Skin of body (tissue), 2 donors: Measurements from ENCODE around the gene KRTAP12-3. TPM values are rescaled to one million over a fixed set of nuclear protein-coding genes. Genes with fewer than 3 reads are reported as not detected.
"Not testable (repeated sequence)": the region's sequence is repeated elsewhere in the genome, so short reads cannot be mapped to it uniquely, and the experiment has no call there.

Experiments
- DNase-seq: peaks from one replicate; lab custom pipeline; 2025; lab: John Stamatoyannopoulos, UW
- total RNA-seq: library from RNA; depleted of rRNA; stranded (reverse); fragments of >200 nt; gene quantifications from one replicate; pipeline ENCODE4 v1.2.3, GENCODE V29; 2014

Gene KRTAP12-3
- total RNA-seq, 1 donor from 2014 or later: not detected

DNA sequence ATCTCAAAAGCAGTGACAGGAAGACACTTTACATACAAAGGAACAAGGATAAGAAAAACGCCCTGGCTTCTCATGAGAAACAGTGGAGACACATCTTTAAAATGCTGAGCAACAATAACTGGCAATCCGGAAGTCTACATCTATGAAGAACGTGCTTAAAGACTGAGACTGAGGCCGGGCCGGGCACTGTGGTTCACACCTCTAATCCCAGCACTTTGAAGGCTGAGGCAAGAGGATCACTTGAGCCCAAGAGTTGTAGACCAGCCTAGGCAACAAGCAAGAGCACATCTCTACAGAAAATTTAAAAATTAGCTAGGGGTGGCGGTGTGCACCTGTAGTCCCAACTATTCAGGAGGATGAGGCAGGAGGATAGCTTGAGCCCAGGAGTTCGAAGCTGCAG, 26.3 kb downstream of the KRTAP12-3 start:
- no peak for DNase-seq

DNA sequence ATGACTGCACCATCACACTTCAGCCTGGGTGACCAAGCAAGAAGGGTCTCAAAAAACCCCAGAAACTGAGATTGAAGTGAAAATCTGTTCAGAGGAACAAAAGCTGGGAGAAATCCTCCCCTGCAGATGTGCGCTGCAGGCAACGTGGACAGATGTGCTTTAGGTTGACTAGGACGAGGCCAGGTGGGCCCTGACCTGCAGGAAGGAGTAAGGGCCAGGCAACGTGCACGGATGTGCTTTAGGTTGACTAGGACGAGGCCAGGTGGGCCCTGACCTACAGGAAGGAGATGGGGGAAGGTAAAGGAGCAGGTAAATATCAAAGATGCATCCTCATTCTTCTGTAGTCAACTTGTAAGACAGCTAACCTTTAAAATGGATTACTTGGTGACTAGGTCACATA, 26.8 kb downstream of the KRTAP12-3 start:
- DNase-seq: no peak

DNA sequence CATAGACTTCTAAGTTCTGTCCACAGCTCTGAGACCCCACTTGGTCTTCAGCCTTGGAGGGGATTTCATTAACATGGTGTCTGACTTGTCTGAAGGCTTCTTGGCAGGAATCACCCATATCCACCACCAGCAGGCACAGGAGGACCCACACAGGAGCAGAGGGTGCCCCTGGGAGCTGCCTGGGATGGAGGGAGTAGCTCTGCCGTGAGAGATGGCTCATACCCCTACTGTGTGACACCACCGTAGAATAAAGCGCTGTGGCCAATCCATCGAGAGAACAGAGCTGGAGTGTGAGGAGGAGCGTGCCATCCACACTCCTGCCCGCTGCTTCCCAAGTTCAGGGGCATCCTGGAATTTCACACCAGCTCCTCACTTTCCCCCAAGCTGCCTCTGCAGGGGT, 27.3 kb downstream of the KRTAP12-3 start:
- not testable (repeated sequence) for DNase-seq

DNA sequence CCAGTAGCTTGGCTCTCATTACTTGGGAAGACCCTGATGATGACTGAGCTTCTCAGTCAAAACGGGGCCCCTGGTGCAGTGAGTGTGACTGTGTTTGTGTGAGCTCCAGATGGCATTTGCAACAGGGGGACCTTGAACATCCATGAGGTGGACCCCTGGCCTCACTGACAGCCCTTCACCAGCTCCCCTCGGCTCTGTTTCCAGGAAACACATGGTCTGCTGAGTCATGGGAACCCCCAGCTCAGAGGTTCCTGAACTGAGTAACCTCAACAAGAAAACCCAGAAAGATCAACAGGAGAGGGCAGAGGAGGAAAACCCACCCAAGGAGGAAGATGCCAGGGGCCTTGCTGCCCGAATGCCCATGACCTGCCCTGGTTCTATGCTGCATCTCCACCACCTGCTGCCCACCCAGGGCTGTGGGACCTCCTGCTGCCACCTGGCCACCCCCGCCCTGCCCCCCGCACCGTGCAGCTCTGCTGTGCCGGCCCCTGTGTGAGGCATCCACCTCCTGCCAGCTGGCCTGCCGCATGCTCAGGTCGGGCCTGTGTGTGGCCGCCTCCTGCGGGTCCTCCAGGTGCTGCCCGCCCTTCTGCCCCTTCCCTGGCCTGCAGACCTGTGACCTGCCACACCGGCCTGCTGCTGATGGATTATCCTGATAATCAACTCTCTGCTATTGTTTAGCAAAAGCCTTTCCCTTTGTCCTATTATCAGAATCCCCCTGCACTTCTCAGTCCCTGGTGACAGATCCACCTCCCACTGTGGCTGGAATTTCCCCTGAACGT, 28.5 kb downstream of the KRTAP12-3 start:
- DNase-seq: no peak

DNA sequence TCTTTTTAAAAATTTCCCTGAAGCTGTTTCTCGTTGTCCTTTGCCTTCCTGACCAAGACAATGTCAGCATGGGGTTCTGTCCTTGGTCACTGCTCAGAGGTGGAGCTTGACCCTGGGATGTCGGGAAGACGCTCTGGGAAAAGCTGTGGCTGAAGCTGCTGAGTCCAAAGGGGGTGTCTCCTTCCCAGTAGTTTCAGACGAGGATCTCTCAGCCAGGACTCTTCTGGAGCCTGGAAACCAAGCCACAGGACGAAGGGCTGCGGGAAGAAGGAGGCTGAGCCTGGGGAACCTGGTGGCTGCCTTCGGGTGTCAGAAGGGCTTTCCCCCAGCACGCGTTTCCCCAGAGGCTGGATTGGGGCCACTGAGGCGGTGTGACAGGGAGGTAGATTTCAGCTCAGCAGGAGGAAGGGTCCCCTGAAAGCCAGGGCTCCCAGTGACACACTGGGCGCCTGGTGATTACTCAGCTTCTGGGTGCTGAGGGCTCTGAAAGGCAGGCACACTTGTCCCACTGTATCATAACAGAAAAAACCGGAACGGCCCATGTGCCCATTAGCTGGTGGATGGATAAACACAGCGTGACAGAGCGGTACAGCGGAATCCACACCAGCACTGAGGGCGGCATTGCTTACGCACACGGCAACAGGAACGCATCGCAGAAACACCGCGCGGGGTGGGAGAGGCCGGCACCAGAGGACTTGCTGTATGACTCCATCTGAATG, 29.3 kb downstream of the KRTAP12-3 start:
- DNase-seq: no peak

DNA sequence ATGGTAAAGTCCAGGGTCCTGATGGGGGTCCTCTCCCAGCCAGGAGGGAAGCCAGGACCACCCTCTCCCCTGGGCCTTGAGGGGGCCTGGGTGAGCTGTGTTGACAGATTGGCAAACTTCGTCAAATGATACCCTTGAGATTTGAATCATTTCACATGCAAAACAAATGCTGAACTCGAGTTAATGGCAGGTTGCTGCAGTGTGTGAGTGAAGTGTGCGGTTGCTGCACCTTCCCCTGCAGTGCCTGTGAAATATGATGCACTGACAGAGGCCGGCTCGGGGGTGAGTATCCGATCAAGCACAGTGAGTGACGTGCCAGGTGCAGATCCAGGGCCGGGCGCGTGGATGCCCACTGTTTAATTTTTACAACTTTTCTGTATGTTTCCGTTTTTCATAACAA, 29.9 kb downstream of the KRTAP12-3 start:
- no peak for DNase-seq

DNA sequence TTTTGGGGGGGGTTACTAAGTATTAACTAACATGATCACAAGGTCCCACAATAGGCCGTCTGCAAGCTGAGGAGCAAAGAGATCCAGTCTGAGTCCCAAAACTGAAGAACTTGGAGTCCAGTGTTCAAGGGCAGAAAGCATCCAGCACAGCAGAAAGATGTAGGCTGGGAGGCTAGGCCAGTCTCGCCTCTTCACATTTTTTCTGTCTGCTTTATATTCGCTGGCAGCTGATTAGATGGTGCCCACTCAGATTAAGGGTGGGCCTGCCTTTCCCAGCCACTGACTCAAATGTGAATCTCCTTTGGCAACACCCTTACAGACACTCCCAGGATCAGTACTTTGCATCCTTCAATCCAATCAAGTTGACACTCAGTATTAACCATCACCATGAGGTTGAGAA, 32.0 kb downstream of the KRTAP12-3 start:
- DNase-seq: not testable (repeated sequence)

DNA sequence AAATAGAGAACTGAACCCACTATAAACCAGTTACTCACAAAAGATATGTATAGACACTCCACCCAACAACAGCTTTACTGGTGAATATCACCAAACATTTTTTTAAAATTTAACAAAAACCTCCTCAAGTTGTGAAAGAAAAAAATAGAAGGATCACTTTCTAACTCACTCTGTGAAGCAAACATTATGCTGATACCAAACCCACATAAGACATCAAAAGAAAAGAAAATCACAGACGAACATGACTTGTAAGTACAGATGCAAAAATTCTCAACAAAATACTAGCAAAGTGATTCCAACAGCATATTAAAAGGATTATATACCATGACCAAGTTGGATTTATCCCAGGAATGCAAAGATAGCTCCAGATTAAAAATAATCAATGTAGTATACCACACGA, 34.0 kb downstream of the KRTAP12-3 start:
- DNase-seq: no peak

DNA sequence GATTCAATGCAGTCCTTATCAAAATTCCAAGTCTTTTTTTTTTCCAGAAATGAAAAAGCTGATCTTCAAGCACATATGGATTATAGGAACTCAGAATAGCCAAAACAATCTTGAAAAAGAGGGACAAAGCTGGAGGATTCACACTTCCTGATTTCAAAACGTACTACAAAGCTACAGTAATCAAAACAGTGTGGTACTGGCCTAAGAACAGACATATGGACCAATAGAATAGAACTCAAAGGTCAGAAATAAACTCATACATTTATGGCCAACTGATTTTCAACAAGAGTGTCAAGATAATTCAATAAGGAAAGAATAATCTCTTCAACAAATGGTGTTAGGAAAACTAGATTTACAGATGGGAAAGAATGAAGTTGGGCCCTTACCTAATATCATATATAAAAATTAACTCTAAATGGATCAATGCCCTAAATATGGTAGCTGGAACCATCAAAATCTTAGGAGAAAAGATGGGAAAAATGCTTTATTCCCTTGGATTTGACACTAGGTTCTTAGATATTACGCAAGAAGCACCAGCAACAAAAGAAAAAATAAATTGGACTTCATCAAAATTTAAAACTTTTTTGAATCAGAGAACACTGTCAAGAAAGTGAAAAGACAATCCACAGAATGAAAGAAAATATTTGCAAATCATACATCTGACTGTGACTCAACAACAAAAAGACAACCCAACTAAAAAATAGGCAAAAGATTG, 35.2 kb downstream of the KRTAP12-3 start:
- no peak for DNase-seq

DNA sequence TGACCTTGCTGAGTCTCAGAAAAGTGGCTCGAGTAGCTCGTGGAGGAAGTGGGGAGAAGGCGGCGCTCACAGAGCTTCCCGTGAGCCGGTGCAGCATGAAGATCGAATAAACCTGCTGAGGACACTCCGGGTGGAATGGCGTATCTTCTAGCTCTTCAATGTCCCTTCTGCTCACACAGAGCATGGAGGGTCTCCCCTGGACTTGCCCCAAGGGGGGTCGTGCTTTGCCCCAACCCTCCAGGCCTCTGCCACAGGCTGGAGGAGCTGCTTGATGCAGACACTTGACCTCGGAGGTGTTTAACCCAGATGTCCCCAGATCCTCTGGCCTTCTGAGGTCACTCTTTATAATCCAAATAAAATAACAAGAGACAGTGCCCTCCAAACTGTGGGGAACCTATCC, 37.0 kb downstream of the KRTAP12-3 start:
- DNase-seq: no peak

DNA sequence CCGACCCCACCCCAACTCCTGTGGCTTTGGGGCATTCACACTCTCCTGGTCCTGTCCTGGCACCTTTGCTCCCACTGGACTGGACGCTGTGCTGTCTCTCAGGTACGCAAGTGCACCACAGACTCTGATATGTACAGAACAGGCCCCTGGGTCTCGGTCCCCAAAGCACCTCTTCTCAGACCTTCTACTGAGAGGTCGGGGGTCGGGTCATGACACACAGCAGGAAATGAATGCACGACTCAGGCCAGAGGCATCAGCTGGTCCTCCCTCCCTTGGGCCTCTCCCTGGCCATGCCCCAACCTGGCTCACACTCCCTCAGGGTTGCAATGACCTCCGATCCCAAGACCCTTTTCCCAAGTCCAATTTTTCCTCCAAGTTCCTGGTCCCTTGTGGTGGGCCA, 37.5 kb downstream of the KRTAP12-3 start:
- no peak for DNase-seq

DNA sequence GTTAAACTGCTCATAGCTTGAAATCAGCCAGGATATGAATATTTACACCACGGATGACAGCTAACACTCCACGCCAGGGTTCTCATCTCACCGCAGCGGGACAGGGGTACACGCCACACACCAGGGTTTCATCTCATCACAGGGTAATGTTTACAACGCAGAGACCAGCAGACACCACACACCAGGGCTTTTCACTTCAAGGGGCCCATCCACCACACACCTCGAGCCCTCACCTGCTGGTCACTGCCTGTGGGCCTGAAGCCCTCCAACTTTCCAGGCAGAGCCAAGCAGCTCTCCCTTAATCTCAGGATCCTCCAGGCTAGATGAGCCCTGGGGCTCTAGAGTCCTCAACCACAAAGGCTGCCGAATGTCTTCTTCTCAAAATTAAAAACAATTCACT, 37.9 kb downstream of the KRTAP12-3 start:
- DNase-seq: no peak

DNA sequence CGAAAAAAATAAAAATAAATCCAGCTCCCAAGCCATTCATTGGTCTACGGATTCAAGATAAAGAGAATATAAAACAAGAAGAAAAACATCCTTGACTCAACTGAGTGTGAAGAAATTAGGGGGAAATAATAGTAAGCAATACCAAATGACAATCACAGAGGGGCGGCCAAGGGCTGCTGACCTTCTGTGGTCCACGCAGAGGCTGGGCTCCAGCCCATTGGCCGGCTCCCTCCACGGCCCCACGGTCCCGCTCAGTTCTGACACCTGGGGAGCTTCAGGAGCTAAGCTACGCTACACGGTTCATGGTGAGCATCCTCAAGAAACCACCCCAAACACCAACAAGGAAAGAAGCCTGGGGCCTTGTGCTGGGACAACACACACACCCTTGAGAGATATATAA, 38.8 kb downstream of the KRTAP12-3 start:
- no peak for DNase-seq

DNA sequence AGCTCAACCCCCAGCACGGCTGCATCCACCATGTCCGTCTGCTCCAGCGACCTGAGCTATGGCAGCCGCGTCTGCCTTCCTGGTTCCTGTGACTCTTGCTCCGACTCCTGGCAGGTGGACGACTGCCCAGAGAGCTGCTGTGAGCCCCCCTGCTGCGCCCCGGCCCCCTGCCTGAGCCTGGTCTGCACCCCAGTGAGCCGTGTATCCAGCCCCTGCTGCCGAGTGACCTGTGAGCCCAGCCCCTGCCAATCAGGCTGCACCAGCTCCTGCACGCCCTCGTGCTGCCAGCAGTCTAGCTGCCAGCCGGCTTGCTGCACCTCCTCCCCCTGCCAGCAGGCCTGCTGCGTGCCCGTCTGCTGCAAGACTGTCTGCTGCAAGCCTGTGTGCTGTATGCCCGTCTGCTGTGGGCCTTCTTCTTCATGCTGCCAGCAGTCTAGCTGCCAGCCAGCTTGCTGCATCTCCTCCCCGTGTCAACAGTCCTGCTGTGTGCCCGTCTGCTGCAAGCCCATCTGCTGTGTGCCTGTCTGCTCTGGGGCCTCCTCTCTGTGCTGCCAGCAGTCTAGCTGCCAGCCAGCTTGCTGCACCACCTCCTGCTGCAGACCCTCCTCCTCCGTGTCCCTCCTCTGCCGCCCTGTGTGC, 39.6 kb downstream of the KRTAP12-3 start, which contains the start of gene KRTAP10-12:
TSS of gene KRTAP10-12 (plus strand) at position 1 of the 639 bp plus-strand sequence. CDS start at position 31, 30 bp downstream.
- not testable (repeated sequence) for DNase-seq

DNA sequence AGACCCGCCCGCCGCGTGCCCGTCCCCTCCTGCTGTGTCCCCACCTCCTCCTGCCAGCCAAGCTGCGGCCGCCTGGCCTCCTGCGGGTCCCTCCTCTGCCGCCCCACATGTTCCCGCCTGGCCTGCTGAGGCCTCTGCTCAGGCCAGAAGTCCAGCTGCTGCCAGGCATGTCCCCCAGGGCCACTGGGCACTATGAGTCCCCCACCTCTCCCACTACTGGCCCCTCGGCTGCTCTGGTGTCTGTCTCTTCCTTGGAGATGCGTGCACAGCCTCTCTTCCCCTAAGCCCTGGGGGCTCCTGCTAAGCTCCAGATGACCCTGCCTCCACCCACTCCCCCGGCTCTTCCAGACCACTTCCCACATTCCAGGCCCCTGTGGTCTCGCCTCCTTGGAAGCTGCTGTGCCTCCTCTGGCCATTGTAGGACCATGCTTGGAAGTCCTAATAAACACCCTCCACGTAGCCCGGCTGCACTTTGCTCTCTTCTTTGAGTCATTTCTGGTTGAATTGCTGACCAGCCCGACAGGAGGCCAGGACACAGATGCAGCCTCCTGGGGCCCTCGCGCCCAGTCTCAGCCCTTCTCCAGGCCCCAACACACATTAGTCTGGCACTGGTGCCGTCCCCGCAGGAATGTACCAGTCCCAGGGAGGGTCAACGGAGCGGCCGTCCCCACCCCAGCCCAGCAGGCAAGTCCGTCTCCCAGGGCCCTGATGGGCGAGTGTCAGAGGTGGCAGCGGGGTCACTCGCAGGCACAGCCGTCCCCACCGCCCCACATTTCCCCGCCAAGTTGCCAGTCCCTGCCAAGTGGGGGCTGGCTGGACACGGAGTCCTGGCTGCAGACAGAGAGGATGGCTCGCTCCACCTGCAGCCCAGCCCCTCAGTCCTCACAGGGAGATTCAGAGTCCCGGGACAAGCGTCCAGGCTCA, 40.3 kb downstream of the KRTAP12-3 start:
- no peak for DNase-seq

DNA sequence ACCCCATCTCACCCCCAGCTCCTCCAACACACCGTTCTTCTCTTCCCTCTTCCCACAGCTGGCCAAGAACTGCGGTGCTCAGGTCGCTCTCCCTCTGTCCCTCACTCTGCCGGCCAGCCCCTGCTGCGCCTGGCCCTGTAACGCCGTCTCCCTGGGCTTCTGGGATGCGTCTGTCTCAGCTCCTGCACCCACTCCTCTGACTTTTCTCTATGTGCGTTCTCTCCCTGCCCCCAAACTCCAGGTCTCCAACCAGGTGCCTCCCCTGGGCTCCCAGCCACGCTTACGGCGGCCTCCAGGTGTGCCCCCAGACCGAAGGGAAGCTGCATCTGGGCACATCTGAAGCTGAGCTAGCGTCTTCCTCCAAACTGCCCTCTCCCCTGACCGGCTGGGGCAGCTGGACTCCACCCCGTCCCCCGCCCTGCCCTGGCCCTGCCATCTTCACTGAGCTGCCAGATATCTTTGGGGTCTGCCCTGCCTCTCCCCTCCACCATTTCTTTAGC, 41.8 kb downstream of the KRTAP12-3 start:
- DNase-seq: no peak

DNA sequence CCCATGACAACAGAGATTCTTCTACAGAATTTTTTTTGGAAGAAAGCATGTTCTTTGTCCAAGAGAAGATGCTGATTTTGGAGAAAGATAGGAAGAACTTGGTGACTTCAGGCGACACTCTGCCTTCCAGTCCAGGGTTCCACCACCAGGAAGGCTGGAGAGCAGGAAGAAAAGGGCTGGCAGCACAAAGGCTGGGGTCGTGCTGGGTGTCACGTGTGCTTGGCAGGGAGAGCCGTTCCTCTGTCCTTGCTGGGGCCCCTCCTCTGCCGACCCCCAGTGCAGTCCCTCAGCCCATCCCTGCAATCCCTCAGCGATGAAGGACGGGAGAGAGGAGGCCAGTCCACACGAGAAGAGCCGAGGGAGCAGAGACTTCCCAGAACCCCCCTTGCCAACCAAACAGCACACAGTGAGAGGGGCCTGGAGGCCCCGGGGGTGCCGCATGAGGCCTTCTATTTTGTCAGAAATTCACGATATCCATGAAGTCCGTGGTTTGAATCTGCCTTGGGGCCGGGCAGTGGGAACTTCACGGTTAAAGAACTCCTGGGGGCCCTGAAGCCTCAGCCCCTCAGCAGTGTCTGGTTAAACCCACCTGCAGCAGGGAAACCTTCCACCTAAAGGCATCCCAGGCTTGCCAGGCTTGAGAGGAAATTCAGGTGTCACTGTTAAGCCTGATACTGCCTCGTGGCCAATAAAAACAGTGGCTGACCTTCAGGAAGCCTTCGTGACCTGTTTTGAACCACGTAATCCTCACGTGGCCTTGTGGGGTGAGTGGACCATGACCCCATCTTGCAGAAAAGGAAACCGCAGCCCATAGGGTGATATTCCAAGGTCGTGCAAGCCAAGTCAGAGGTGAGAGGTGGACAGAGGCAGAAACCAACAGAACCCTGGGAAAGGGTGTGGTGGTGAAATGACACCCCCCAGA, 42.6 kb downstream of the KRTAP12-3 start:
- DNase-seq: no peak

DNA sequence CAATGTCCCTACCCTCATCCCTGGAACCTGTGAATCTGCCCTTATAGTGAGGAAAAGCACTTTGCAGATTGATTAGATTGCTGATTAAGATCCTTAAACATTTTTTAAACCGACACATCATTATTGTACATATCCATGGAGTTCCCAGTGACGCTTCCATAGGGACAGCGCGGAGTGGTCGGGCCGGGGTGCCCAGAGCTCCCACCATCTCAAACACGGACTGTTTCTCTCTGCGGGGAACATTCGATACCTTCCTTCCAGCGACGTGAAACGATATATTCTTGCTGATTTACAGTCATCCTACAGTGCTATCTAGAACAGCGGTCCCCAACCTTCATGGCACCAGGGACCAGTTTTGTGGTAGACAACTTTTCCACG, 43.3 kb downstream of the KRTAP12-3 start:
- DNase-seq: no peak

DNA sequence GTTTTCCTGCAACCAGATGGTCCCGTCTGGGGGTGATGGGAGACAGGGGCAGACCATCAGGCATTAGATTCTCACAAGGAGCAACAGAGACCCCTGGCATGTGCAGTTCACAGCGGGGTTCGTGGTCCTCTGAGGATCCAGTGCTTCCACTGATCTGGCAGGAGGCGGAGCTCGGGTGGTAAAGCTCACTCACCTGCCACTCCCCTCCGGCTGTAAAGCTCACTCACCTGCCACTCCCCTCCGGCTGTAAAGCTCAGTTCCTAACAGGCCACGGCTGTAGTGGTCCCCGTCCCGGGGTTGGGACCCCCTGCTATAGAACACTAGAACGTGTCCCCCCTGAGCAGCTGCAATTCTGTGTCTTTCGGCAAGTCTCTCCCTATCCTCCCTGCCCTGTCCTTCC, 43.8 kb downstream of the KRTAP12-3 start:
- no peak for DNase-seq
